Smooth muscle cell (in vitro differentiated cells): ENCODE measurements around the gene FAM43B. TPM values are rescaled to one million over a fixed set of nuclear protein-coding genes. Genes with fewer than 3 reads are reported as not detected.

ENCODE experiments used
- DNase-seq: peaks from one replicate; lab custom pipeline; 2025; ENCODE audit not compliant: unreplicated experiment; lab: John Stamatoyannopoulos, UW
- H2AFZ ChIP-seq: fragments of 200-600 bp; sonication (generic); 2 replicates; pipeline ENCODE4 v1.6.0; 2016; ENCODE audit warnings: antibody characterized with exemption, low read depth, mild to moderate bottlenecking
- H3F3A ChIP-seq: fragments of 200-600 bp; sonication (generic); 2 replicates; pipeline ENCODE4 v1.6.0; 2017; ENCODE audit warnings: antibody characterized with exemption, low read depth
- H3K27ac ChIP-seq: fragments of 200-600 bp; sonication (generic); 2 replicates; pipeline ENCODE4 v1.5.1; 2016; ENCODE audit warnings: low read depth, mild to moderate bottlenecking
- H3K27me3 ChIP-seq: fragments of 200-600 bp; sonication (generic); 2 replicates; pipeline ENCODE4 v1.6.1; 2016; ENCODE audit warnings: low read depth, mild to moderate bottlenecking
- H3K36me3 ChIP-seq: fragments of 200-600 bp; sonication (generic); 2 replicates; pipeline ENCODE4 v1.5.1; 2016; ENCODE audit warnings: low read depth
- H3K4me1 ChIP-seq: fragments of 200-600 bp; sonication (generic); 2 replicates; pipeline ENCODE4 v1.5.1; 2016; ENCODE audit warnings: low read depth
- H3K4me2 ChIP-seq: fragments of 200-600 bp; sonication (generic); 2 replicates; pipeline ENCODE4 v1.6.0; 2016; ENCODE audit warnings: mild to moderate bottlenecking
- H3K4me3 ChIP-seq: fragments of 200-600 bp; sonication (generic); 2 replicates; pipeline ENCODE4 v1.5.1; 2016; ENCODE audit warnings: mild to moderate bottlenecking
- H3K79me2 ChIP-seq: fragments of 200-600 bp; sonication (generic); 2 replicates; pipeline ENCODE4 v1.6.0; 2016; ENCODE audit warnings: low read depth, mild to moderate bottlenecking
- H3K9ac ChIP-seq: fragments of 200-600 bp; sonication (generic); 2 replicates; pipeline ENCODE4 v1.6.0; 2016; ENCODE audit warnings: low read depth
- H3K9me3 ChIP-seq: fragments of 200-600 bp; sonication (generic); replicated peaks from 2 replicates; pipeline ENCODE4 v1.5.1; 2016; ENCODE audit warnings: low read depth
- H4K20me1 ChIP-seq: fragments of 200-600 bp; sonication (generic); 2 replicates; pipeline ENCODE4 v1.6.0; 2016; ENCODE audit warnings: low read depth
- CTCF ChIP-seq: fragments of 200-600 bp; sonication (generic); IDR thresholded peaks from 2 replicates; pipeline ENCODE4 v1.5.1; 2017; ENCODE audit warnings: borderline replicate concordance, mild to moderate bottlenecking, antibody characterized with exemption; ENCODE audit not compliant: insufficient read depth, poor library complexity, severe bottlenecking
- WGBS: methylation state at CpG from one replicate; pipeline ENCODE4 v1.1.7; 2016; ENCODE audit warnings: low lambda C conversion rate; 5-methylcytosine and 5-hydroxymethylcytosine counted together
- polyA plus RNA-seq: library from polyadenylated mRNA; unstranded; fragments of >200 nt; fragmentation: Nextera tagmentation; extraction: Ambion mirVana; gene quantifications from 2 replicates; pipeline ENCODE4 v1.2.1, GENCODE V29; 2016
- total RNA-seq: library from RNA; depleted of rRNA; stranded (reverse); fragments of >200 nt; gene quantifications from 2 replicates; pipeline ENCODE4 v1.2.3, GENCODE V29; 2014

The FAM43B gene
- total and polyA plus RNA-seq, 2 experiments from 2014 or later = 1.2 to 3.4 TPM

GRCh38 chr1:20540281-20540680 is 12.1 kb upstream of the FAM43B start:
- DNase-seq = no peak
- no peaks in the 10 kb centered on the region for H3K79me2 ChIP-seq
- H3K4me1 ChIP-seq = no peaks in the 10 kb centered on the region
- no peaks in the 10 kb centered on the region for H3K36me3 ChIP-seq
- H3K4me3 ChIP-seq = no peak overlapping the region
- no peak overlapping the region for H3K9ac ChIP-seq
- no peak overlapping the region for H2AFZ ChIP-seq
- H3F3A ChIP-seq = no peaks in the 10 kb centered on the region
- no peak for TF ChIP-seq CTCF
- no peaks in the 10 kb centered on the region for H4K20me1 ChIP-seq
- H3K4me2 ChIP-seq = no peak overlapping the region
- WGBS = 92% methylated on average over 1 of the region's 1 CpG
- H3K27me3 ChIP-seq = peaks cover 84% of the 10 kb centered on the region
- no peak overlapping the region for H3K27ac ChIP-seq
- H3K9me3 ChIP-seq = no peaks in the 10 kb centered on the region

GRCh38 chr1:20546637-20547036 is 5.7 kb upstream of the FAM43B start:
- Histone ChIP-seq H4K20me1 (no peaks in the 10 kb centered on the region), H3K27ac (no peak overlapping the region), H3K4me2 (no peak overlapping the region), H3K9ac (no peak overlapping the region), H3K27me3 (peaks cover 65% of the 10 kb centered on the region), H3K4me1 (no peaks in the 10 kb centered on the region), H3K9me3 (no peaks in the 10 kb centered on the region), H2AFZ (no peak overlapping the region), H3K4me3 (no peak overlapping the region), H3K36me3 (no peaks in the 10 kb centered on the region), H3F3A (no peaks in the 10 kb centered on the region), H3K79me2 (no peaks in the 10 kb centered on the region)
- WGBS = 84% methylated on average over 3 of the region's 3 CpGs
- DNase-seq = no peak
- TF ChIP-seq CTCF = no peak

GRCh38 chr1:20551161-20551560 is 1.2 kb upstream of the FAM43B start:
- no peaks in the 10 kb centered on the region for H3F3A ChIP-seq
- no peaks in the 10 kb centered on the region for H3K36me3 ChIP-seq
- TF ChIP-seq CTCF = no peak
- no peak overlapping the region for H3K4me3 ChIP-seq
- H4K20me1 ChIP-seq = no peaks in the 10 kb centered on the region
- H3K27me3 ChIP-seq = peaks cover 63% of the 10 kb centered on the region
- H3K4me1 ChIP-seq = peaks cover 15% of the 10 kb centered on the region
- no peaks in the 10 kb centered on the region for H3K9me3 ChIP-seq
- no peak overlapping the region for H3K27ac ChIP-seq
- no peak overlapping the region for H3K9ac ChIP-seq
- WGBS = 48% methylated on average over 3 of the region's 3 CpGs
- no peak overlapping the region for H2AFZ ChIP-seq
- H3K79me2 ChIP-seq = no peaks in the 10 kb centered on the region
- no peak overlapping the region for H3K4me2 ChIP-seq
- DNase-seq = no peak

GRCh38 chr1:20552728-20553445 is 514 bp downstream of the FAM43B start:
- 5% methylated on average over 58 of the region's 82 CpGs for WGBS
- Histone ChIP-seq H3K27ac (no peak overlapping the region), H3K4me2 (peak overlapping the region; percentile 91), H3K36me3 (no peaks in the 10 kb centered on the region), H3F3A (no peaks in the 10 kb centered on the region), H3K9me3 (no peaks in the 10 kb centered on the region), H3K79me2 (no peaks in the 10 kb centered on the region), H3K4me1 (peaks cover 15% of the 10 kb centered on the region), H2AFZ (peak overlapping the region; percentile 97), H4K20me1 (no peaks in the 10 kb centered on the region), H3K9ac (no peak overlapping the region), H3K4me3 (peak overlapping the region; percentile 55), H3K27me3 (peaks cover 69% of the 10 kb centered on the region)
- TF ChIP-seq CTCF = no peak
- DNase-seq = peak; percentile 42
